ENCODE results near the gene STRBP.

- TF ChIP-seq CTCF (IDR thresholded peaks at IDR 0.05): no peak
- no peak for TF ChIP-seq POLR2AphosphoS5 (IDR thresholded peaks at IDR 0.05; ENCODE audit: insufficient read depth in 1 of 2, low read depth in 1 of 2)
- no peak for TF ChIP-seq POLR2A (IDR thresholded peaks at IDR 0.05)
Measured at GRCh38 chr9:123310551-123311249, 42.3 kb upstream of the STRBP start.
